Mesendoderm (in vitro differentiated cells): ENCODE data around the gene CFAP52. TPM values are rescaled to one million over a fixed set of nuclear protein-coding genes. Genes with fewer than 3 reads are reported as not detected.

Experiments
- DNase-seq: peaks from one replicate; pipeline ENCODE4 v3.0.0; 2013
- H2AK5ac ChIP-seq: 2 replicates; pipeline ENCODE4 v1.6.1; 2013; ENCODE audit warnings: low read length, inconsistent platforms
- H2BK120ac ChIP-seq: 2 replicates; pipeline ENCODE4 v1.6.1; 2013; ENCODE audit warnings: low read depth, mild to moderate bottlenecking, low read length, moderate library complexity, mixed read lengths
- H2BK15ac ChIP-seq: replicated peaks from 2 replicates; pipeline ENCODE4 v1.6.1; 2013; ENCODE audit warnings: low read depth, mild to moderate bottlenecking, moderate library complexity
- H2BK5ac ChIP-seq: 2 replicates; pipeline ENCODE4 v1.6.1; 2013; ENCODE audit warnings: low read length, inconsistent platforms
- H3K18ac ChIP-seq: 2 replicates; pipeline ENCODE4 v1.6.1; 2013; ENCODE audit warnings: mild to moderate bottlenecking, low read length, mixed read lengths
- H3K23ac ChIP-seq: one replicate; pipeline ENCODE4 v1.6.1; 2013; ENCODE audit warnings: low read length
- H3K27ac ChIP-seq: 2 replicates; pipeline ENCODE4 v1.5.1; 2013; ENCODE audit warnings: low read depth, mild to moderate bottlenecking, inconsistent platforms, low read length, moderate library complexity
- H3K27me3 ChIP-seq: 2 replicates; pipeline ENCODE4 v1.6.1; 2013; ENCODE audit warnings: low read length, control low read depth, mild to moderate bottlenecking, inconsistent platforms; ENCODE audit not compliant: insufficient read depth, poor library complexity
- H3K36me3 ChIP-seq: 2 replicates; pipeline ENCODE4 v1.6.1; 2013; ENCODE audit warnings: low read length, inconsistent platforms; ENCODE audit not compliant: control insufficient read depth, insufficient read depth
- H3K4ac ChIP-seq: one replicate; pipeline ENCODE4 v1.6.1; 2013; ENCODE audit warnings: low read depth, mild to moderate bottlenecking, low read length, moderate library complexity
- H3K4me1 ChIP-seq: 2 replicates; pipeline ENCODE4 v1.6.1; 2013; ENCODE audit warnings: low read depth, low read length, inconsistent platforms; ENCODE audit not compliant: control insufficient read depth
- H3K4me2 ChIP-seq: 2 replicates; pipeline ENCODE4 v1.6.1; 2013; ENCODE audit warnings: low read length
- H3K4me3 ChIP-seq: 2 replicates; pipeline ENCODE4 v1.5.1; 2013; ENCODE audit warnings: mild to moderate bottlenecking, low read length
- H3K56ac ChIP-seq: one replicate; pipeline ENCODE4 v1.6.1; 2013; ENCODE audit warnings: low read length
- H3K79me1 ChIP-seq: 2 replicates; pipeline ENCODE4 v1.6.1; 2013; ENCODE audit warnings: low read length, inconsistent platforms
- H3K79me2 ChIP-seq: 2 replicates; pipeline ENCODE4 v1.6.1; 2013; ENCODE audit warnings: mild to moderate bottlenecking, low read length; ENCODE audit not compliant: control insufficient read depth, insufficient read depth
- H3K9ac ChIP-seq: 2 replicates; pipeline ENCODE4 v1.6.1; 2013; ENCODE audit warnings: low read length, inconsistent platforms
- H4K5ac ChIP-seq: one replicate; pipeline ENCODE4 v1.6.1; 2013; ENCODE audit warnings: low read length
- H4K8ac ChIP-seq: one replicate; pipeline ENCODE4 v1.6.1; 2013; ENCODE audit warnings: low read depth, mild to moderate bottlenecking, control low read depth, low read length, moderate library complexity
- WGBS: extraction: QIAGEN DNeasy Blood & Tissue Kit; methylation state at CpG from one replicate; pipeline ENCODE4 v1.1.7; 2013; ENCODE audit warnings: low lambda C conversion rate, missing lambda C conversion rate; ENCODE audit not compliant: insufficient coverage; ENCODE audit errors: extremely low coverage; 5-methylcytosine and 5-hydroxymethylcytosine counted together
- polyA plus RNA-seq, 2 experiments: library from polyadenylated mRNA; stranded (reverse); fragments of 200-250 nt; gene quantifications; one replicate each; pipeline ENCODE4 v1.2.3, GENCODE V29; 2013

The CFAP52 gene, protein sequence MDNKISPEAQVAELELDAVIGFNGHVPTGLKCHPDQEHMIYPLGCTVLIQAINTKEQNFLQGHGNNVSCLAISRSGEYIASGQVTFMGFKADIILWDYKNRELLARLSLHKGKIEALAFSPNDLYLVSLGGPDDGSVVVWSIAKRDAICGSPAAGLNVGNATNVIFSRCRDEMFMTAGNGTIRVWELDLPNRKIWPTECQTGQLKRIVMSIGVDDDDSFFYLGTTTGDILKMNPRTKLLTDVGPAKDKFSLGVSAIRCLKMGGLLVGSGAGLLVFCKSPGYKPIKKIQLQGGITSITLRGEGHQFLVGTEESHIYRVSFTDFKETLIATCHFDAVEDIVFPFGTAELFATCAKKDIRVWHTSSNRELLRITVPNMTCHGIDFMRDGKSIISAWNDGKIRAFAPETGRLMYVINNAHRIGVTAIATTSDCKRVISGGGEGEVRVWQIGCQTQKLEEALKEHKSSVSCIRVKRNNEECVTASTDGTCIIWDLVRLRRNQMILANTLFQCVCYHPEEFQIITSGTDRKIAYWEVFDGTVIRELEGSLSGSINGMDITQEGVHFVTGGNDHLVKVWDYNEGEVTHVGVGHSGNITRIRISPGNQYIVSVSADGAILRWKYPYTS
- polyA plus RNA-seq (2013, experiment 1 of 2): not detected
- not detected for polyA plus RNA-seq (2013, experiment 2 of 2)

DNA sequence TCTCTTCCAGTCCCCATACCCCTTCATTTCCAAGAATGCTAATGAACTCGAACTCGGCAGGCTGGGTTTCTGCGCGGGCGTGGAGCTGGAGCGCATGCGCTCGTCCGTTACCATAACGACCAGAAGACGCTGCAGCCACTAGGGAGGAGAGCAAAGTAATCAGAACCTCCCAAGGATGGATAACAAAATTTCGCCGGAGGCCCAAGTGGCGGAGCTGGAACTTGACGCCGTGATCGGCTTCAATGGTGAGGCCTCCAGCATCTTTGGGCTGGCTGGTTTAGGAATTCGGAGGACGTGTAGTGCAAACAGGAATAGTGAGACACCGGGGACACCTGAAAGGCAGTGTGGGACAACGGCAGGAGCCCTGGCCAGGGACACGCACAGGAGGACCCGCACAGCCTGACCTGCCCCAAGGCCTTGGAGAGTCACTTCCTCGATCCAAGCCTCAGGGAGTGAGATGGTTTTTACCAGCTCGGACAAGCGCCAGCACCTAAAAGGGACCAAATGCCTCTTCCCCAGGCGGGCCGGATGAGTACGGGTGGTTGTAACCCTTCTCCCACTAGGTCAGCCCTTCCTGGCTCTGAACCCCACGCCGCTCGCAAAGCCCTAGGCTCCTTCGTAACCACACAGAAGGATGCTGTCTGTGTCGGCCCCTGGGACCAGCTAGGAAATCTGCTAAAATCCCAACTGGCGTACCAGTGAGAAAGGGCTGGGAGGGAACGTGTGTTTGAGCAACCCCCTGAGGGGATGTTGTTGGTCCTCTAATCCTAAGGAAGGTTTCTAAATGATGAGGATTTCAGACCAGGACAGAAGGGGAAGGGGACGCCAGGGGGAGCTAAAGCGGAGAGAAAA, at the start of gene CFAP52:
TSS of gene CFAP52 (plus strand) at position 122 of the 852 bp plus-strand sequence. CDS start at position 176, 54 bp downstream.
- Histone ChIP-seq H3K27me3 (no peaks in the 10 kb centered on the region), H3K23ac (no peak within 1 kb of the TSS), H3K4me3 (peak within 1 kb of the TSS; percentile 96), H3K9ac (peak within 1 kb of the TSS; percentile 90), H4K5ac (no peak within 1 kb of the TSS), H3K27ac (peak within 1 kb of the TSS; percentile 0), H3K36me3 (no peaks in the 10 kb centered on the region), H3K18ac (no peak within 1 kb of the TSS), H2BK5ac (no peak within 1 kb of the TSS), H3K56ac (peak within 1 kb of the TSS; percentile 95), H3K4me2 (peak within 1 kb of the TSS; percentile 92), H2AK5ac (no peak within 1 kb of the TSS), H3K4ac (no peak within 1 kb of the TSS), H3K79me2 (no peaks in the 10 kb centered on the region), H3K4me1 (no peaks in the 10 kb centered on the region), H2BK15ac (no peak within 1 kb of the TSS), H3K79me1 (no peaks in the 10 kb centered on the region), H4K8ac (no peak within 1 kb of the TSS), H2BK120ac (no peak within 1 kb of the TSS)
- no CpG with 5 or more reads among the region's 38 CpGs for WGBS
- DNase-seq: peak; percentile 94

DNA sequence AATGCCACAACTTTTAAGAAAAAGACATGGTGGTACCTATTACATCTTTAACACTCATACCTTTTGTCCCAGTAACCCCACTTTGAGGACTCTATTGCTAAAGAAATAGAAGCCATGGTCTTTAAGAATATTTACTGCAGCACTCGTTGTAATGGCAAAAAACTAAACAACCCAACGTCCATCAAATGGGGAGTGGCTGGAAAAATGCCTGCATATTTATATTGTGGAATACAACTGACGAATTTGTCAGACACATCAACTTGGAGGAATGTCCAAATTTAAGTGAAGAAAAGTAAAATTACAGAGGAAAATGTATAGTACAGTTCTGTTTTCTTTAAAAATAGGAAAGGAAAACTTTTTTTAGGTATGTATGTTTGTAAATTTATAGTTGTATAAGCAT, 48.7 kb upstream of the CFAP52 start:
- no peak overlapping the region for H4K5ac ChIP-seq
- no peaks in the 10 kb centered on the region for H3K79me2 ChIP-seq
- no peaks in the 10 kb centered on the region for H3K4me1 ChIP-seq
- WGBS: no CpG with 5 or more reads among the region's 3 CpGs
- H3K36me3 ChIP-seq: no peaks in the 10 kb centered on the region
- no peak overlapping the region for H3K4ac ChIP-seq
- H3K56ac ChIP-seq: no peak overlapping the region
- no peak overlapping the region for H2BK5ac ChIP-seq
- H3K9ac ChIP-seq: no peak overlapping the region
- H4K8ac ChIP-seq: no peak overlapping the region
- no peak overlapping the region for H3K4me3 ChIP-seq
- H3K27me3 ChIP-seq: no peaks in the 10 kb centered on the region
- no peak overlapping the region for H3K18ac ChIP-seq
- H3K23ac ChIP-seq: no peak overlapping the region
- H3K27ac ChIP-seq: no peak overlapping the region
- H2BK120ac ChIP-seq: no peak overlapping the region
- DNase-seq: no peak
- no peak overlapping the region for H3K4me2 ChIP-seq
- H2AK5ac ChIP-seq: no peak overlapping the region
- no peaks in the 10 kb centered on the region for H3K79me1 ChIP-seq
- H2BK15ac ChIP-seq: no peak overlapping the region

DNA sequence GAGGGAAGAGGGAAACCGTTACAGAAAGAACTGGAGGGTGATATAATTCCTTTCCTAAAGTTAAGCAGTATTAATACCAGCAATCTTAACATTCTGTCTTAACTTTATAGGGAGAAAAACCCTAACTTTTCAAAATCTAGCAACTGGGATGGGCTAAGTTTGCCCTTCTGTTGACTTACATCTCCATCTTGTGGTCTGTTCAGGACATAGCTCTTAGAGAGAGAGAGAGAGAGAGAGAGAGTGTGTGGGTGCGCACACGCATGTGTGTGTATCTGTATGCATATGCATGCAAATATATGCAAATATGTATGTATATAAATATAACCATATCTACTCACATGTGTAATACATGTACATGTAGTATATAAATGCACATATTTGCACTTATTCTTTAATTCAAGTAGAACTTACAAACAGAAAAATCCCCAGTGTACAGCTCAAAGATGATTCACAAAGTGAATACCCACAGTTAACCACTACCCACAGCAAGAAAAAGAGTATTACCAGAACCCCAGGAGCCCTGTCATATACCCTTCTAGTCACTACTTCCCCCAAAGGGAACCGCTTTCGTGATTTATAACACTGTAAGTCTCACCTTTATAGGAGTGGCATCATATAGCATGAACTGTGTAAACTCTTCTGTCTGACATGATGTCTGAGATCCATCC, 47.3 kb upstream of the CFAP52 start:
- H3K27ac ChIP-seq: no peak overlapping the region
- no peaks in the 10 kb centered on the region for H3K36me3 ChIP-seq
- no peak overlapping the region for H2BK5ac ChIP-seq
- H3K79me1 ChIP-seq: no peaks in the 10 kb centered on the region
- H2BK15ac ChIP-seq: no peak overlapping the region
- H3K18ac ChIP-seq: no peak overlapping the region
- DNase-seq: peak; percentile 39
- no peak overlapping the region for H2AK5ac ChIP-seq
- H3K4me3 ChIP-seq: no peak overlapping the region
- no peak overlapping the region for H4K8ac ChIP-seq
- H3K79me2 ChIP-seq: no peaks in the 10 kb centered on the region
- no peaks in the 10 kb centered on the region for H3K27me3 ChIP-seq
- WGBS: no CpG with 5 or more reads among the region's 5 CpGs
- no peaks in the 10 kb centered on the region for H3K4me1 ChIP-seq
- no peak overlapping the region for H3K9ac ChIP-seq
- H3K4ac ChIP-seq: no peak overlapping the region
- H3K23ac ChIP-seq: no peak overlapping the region
- H4K5ac ChIP-seq: no peak overlapping the region
- H3K56ac ChIP-seq: no peak overlapping the region
- no peak overlapping the region for H2BK120ac ChIP-seq
- H3K4me2 ChIP-seq: no peak overlapping the region

DNA sequence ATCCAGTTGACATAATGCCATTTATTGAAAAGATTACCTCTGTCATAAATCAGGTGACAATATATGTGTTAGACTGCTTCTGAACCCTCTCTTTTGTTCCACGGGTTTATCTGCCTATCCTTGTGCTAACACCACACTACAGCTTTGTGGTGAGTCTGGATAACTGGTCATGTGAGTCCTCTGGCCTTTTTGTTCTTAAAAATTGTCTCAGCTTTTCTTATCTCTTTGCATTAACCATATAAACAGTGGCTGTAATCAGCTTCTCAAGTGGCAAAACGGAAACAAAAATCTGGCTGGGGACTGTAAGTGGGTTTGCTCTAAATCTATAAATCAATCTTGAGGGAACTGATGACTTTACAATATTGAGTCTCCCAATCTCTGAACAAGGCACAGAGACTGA, 45.4 kb upstream of the CFAP52 start:
- H2BK5ac ChIP-seq: no peak overlapping the region
- H3K4me3 ChIP-seq: no peak overlapping the region
- whole genome bisulfite sequencing: no CpG with 5 or more reads among the region's 2 CpGs

DNA sequence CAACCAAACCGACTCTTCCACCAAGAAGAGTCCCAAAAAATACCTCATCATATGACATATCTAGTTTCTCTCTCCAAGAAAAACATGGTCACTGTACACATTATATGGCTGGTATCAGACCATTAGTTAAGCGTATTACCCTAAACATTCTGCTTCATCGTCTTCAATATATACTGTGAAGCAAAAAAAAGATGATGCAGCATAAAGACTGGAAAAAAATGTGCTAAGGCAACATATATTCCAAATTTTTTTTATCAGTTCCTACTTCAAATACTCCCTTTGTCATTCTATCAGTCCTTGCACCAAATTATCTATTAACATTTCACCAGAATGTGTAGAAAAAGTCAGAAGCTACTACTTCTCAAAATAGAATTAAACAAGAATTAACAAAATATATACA, 43.7 kb upstream of the CFAP52 start:
- Histone ChIP-seq H3K79me1 (no peaks in the 10 kb centered on the region), H3K9ac (no peak overlapping the region), H4K5ac (no peak overlapping the region), H3K4ac (no peak overlapping the region), H2BK5ac (no peak overlapping the region), H4K8ac (no peak overlapping the region), H3K4me2 (no peak overlapping the region), H3K4me1 (peaks cover 2% of the 10 kb centered on the region), H2AK5ac (no peak overlapping the region), H3K18ac (no peak overlapping the region), H3K56ac (no peak overlapping the region), H3K27ac (no peak overlapping the region), H2BK120ac (no peak overlapping the region), H3K36me3 (no peaks in the 10 kb centered on the region), H2BK15ac (no peak overlapping the region), H3K27me3 (no peaks in the 10 kb centered on the region), H3K79me2 (no peaks in the 10 kb centered on the region), H3K23ac (no peak overlapping the region), H3K4me3 (no peak overlapping the region)
- no peak for DNase-seq
- WGBS: 100% methylated on average over 1 of the region's 3 CpGs

More for the DNA sequence above, 45.4 kb upstream of the CFAP52 start:
- Histone ChIP-seq H3K79me1 (no peaks in the 10 kb centered on the region), H3K23ac (no peak overlapping the region), H3K27me3 (no peaks in the 10 kb centered on the region), H3K18ac (no peak overlapping the region), H2AK5ac (no peak overlapping the region), H4K5ac (no peak overlapping the region), H3K36me3 (no peaks in the 10 kb centered on the region), H3K4me2 (no peak overlapping the region), H3K56ac (no peak overlapping the region), H4K8ac (no peak overlapping the region), H2BK120ac (no peak overlapping the region), H3K4me1 (no peaks in the 10 kb centered on the region), H2BK15ac (no peak overlapping the region), H3K27ac (no peak overlapping the region), H3K4ac (no peak overlapping the region), H3K9ac (no peak overlapping the region), H3K79me2 (no peaks in the 10 kb centered on the region)
- DNase-seq: no peak
